ENCODE data around the gene ADGRB3.

ADGRB3 gene

DNA sequence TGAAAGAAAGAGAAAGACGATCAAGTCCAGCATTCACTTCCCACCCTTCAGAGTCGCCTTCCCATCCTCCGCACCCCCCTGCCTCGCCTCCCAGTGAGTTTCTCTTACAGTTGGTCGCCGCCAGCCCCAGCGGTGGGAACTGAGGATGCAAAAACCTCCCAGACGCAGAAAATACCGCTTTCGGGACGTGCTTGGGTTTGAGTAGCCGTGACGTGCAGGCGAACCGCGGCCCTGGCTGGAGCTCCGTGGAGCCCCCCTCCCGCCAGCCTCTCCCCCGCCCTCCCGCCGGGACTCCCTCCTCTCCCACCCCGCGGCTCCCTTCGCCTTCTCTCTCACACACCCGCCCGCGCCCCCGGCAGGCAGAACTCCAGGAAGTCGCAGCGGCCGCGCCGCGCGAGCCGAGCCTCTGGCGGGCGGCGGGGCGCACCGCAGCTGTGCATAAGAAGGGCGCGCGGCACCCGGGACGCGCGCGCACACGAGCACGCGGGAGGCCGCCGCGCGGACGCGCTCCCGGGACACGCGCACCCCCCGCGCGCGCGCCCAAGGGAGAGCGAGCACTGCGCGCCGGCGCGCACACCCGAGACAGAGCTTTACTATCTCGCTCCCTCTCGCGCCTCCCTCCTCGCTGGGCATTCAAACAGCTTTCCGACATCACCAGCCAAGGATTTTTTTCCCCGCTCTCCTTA is at the start of gene ADGRB3:
Gene ADGRB3, plus strand, starts transcription at position 557 of the 686 bp plus-strand sequence. CDS start 3,394 bp downstream, outside the sequence.
- peak; percentile 98 for DNase-seq

DNA sequence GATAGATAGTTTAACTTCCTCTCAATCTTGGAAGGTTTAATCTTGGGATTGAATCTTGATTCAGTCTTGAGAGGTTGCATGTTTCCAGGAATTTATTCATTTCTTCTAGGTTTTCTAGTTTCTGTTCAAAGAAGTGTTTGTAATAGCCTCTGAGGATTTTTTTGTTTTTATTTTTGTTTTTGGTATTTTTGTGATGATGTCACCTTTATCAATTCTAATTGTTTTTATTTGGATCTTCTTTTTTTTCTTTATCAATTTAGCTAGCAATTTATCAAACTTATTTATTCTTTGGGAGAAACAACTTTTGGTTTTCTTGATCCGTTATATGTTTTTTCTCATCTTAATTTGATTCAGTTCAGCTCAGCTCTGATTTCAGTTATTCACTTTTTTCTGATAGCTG is 41.5 kb upstream of the ADGRB3 start:
- DNase-seq = no peak

DNA sequence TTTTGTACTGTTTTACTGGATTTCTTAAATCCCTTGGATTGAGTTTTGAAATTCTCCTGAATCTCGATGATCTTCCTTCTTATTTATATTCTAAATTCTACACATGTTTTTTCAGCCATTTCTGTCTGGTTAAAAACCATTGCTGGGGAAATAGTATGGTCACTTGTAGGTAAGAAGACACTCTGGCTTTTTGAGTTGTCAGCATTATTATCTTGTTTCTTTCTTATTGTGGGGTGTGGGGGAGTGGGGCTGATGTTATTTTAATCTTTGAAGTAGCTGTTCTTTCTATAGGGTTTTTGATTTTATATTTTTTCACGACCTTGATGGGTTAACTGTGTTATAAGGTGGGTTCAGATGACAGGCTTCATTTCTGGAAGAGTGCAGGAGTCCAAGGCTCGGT is 37.4 kb upstream of the ADGRB3 start:
- no peak for DNase-seq

DNA sequence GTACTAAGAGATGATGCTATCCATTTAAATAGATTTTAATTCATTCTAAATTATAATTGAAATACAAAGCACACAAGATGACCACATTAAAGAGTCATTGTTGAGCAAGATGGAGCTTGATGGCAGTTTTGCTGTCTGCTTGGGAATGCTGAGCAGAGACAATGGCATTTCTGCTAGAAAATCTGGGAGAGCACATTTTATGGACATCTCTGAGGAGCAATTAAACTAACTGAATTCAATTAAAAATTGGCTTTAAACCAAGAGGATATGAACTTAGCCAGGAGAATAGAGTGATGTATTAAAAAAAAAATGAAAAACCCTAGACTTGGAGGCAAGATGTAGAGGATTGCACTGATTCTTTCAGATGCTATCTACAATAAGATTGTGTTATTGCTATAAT is 19.1 kb upstream of the ADGRB3 start:
- no peak for DNase-seq

DNA sequence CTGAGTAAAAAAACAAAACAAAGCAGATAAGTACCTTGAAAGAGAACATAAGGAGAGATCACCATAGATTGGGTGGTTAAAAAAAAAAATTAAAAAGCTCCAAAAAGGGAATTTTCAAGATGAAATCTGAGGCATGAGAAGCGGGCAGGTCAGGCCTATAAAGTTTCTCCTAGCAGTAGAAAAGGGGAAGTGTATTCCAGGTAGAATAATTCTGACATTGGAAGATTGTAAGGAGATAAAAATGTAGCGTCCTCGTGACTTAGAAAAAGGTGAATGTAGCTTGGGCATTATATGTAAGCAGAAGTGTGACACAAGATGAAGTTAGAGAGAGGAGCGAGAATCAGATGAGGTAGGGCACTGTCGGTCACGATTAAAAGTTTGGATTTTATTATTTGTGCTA is 9.1 kb upstream of the ADGRB3 start:
- DNase-seq = no peak

DNA sequence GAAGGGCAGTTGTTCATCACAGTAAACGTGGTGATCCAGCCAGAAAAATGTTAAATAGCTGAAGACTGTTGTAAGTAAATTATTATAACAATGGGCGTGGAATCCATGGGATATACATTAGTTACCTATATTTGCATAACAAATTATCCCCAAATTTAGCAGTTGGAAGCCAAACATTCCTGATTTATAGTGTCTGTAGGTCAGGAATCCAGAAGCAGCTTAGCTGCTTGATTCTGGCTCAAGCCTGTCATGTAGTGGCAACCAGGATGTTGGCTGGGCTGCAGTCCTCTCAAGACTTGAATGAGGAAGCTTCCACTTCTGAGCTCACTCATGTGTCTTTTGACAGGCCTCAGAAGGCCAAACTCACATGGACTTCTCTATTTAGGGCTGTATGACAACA is 6.9 kb upstream of the ADGRB3 start:
- no peak for DNase-seq

DNA sequence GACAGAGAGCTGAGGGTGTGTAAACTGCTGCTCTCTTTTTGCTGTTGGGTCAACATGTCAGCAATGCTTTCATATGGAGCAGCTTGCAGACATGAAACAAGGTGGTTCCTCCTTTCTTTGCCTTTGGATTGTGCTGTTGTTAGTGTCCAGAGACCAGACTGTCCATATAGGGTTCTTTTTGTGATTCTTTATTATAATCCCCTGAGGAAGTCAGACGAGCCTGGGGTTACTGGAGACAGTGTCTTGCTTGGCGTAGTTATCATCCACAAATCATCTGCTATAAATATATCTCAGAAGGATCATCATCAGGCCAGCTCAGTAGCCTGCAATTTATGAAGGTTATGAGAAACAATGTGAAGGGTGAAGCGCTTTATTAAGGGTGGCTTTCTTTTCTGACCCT is 2.3 kb upstream of the ADGRB3 start:
- no peak for DNase-seq

DNA sequence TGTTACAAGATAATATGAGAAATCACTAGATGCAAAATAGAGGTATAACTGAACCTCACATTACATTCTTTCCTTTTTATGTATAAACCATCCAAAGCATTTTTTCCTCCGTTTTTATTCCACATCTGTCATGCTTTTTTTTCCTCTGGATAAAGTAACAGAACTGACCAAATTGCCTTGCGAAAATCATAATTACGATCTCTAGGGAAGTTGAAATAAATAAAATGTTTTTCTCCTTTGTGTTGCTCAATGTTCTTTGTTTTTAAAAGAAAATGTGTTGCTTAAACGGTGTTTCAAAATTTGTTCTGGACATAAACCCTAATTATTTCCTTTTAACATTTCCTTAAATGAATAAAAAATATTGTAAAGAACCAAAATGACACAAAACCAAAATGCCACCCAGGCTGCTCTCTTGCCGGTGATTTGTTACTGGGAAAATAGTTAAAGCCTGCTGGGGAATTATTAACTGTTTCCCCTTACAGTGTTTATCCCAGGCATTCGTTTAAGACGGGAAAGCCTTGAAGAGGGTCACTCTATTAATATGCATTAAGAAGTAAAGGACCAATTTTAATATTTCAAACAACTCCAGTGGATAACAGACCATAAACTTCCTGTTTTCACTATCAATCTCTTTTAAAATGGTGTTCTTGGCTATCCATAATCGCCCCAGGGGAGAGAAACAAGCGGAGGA is 1.7 kb upstream of the ADGRB3 start:
- DNase-seq = no peak

DNA sequence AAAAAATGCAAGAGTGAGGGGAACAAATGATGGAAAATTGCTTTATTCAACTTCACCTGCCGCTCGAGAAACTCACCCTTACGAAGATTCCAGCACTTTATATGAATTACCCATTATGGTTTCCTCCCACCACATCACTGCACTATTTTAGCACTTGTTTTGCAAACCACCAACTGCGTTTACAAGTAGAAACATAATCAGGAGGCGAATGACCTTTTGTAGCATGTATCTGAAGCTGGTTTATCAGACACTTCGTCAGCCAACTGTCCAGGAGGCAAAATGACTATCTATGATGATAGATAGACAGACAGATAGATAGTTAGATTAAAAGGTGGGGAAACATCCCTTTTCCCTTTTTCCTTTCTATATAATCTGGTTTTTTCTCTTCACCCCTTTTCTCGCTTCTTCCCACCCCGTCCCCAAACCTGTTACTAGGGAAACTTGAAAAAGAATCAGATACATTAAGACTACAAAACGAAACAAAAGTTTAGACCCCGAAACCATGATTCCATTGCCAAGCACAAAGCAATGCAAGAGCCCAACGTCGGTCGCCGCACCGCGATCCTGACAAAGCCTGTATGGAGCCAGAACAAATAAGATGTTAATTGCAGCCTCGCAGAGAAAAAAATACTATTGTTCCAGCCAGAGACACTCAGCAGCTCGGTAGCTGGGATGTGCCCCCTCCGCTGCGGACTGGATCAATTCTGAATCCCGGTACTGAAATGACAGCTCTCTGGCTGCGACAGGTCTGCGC is 933 bp upstream of the ADGRB3 start:
- DNase-seq = peak; percentile 79

DNA sequence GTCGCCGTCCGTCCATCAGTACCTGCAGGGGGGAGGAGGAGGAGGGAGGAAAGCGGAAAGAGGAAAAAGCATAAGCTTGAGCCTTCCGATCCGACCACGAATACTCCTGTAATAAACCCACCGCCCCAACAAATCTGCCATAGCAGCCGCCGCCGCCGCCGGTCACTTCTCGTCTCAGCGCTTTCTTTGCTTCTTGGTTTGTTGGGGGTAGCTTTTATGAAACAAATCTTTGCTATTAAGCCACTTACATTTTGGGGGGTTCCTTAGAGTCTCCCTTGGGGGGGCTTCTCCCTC is 277 bp downstream of the ADGRB3 start:
- DNase-seq = no peak

DNA sequence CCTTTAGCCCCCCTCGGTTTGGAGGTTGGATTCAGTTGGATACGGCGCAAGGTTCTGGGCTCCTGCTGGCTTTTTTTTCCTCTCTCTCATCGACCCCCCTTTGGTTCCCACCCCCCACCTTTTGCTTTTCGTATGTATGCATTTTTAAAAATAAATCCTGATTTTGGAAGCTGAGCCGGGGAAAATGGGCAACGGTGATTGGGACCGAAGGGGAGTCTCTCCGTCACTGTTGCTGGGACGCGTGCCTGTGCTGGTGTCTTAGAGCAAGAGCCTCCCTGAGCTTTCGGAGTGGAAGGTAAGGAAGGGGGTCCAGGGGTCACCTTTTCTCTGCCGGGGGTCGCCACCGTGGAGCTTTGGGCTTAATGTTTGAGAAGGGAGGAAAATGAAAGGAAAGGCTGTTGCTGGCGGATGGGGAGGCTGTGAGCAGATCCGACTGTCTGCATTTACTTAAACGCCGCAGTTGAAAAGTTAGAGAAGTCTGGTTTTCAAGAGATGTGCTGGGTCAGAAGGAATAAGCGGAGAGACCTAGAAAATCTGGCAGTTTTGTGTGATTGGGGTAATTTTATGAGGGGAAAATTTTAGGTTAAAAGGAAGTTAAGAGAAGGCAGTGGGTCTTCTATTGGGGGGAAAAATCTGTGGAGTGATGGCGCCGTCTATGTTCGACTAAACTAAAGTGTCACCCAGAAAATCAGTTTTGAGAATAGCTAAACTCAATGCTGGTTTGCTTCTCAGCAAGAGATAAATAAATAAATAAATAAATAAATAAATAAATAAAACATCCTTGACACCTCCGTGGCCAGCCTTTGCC is 828 bp downstream of the ADGRB3 start:
- peak; percentile 15 for DNase-seq

DNA sequence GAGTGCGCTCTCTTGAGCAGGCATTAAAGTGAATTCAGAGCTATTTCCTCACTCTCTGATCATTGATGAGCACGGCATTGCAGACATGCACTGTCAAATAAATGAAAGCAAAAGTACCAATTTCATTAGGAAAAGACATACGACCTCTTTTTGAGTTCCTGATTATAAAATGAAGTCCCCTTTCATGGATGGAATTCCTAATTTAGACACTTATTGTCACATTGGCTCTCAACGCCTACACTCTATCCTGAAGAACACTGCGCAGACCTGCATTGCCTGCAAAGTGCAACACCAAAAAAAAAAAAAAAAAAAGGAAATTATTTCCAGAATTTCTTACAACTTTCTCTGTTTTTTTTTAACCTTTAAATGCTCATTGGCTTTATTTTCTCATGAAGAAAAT is 1.6 kb downstream of the ADGRB3 start:
- DNase-seq = no peak

DNA sequence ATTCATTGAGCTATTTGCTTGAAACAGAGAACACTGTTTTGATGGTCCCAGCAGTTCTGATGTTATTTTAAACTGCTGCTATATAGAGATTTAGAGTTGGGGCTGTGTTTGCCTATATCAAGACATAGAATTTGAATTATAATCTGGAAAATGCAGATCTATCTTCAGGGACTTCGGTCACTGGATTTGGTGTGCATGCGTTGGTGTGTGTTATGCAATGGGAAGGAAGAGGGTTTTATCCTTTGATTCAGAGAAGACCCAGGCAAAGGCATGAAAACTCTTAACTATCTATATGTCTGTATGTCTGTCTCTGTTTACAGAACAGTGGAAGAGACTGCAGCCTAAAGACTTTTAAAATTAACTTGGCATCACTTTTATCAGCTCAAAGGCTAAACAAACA is 2.0 kb downstream of the ADGRB3 start:
- no peak for DNase-seq

DNA sequence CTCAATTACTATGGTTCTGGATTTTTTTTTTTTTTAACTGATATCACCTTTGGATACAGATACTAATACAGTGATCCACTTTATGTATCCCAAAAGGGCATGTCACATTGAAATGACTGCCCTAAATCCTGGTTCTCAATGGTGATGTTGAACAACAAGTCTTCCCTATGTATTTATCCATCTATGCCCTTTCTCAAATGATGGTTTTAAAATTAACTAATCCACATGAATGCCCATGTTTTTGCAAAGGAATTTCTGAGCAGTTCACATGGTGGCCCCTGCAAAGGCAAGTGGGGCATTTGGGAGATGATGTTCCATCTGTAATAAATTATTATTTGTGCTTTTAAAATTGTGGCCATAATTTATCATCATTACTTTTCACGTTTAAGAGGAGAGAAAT is 2.7 kb downstream of the ADGRB3 start:
- DNase-seq = no peak

DNA sequence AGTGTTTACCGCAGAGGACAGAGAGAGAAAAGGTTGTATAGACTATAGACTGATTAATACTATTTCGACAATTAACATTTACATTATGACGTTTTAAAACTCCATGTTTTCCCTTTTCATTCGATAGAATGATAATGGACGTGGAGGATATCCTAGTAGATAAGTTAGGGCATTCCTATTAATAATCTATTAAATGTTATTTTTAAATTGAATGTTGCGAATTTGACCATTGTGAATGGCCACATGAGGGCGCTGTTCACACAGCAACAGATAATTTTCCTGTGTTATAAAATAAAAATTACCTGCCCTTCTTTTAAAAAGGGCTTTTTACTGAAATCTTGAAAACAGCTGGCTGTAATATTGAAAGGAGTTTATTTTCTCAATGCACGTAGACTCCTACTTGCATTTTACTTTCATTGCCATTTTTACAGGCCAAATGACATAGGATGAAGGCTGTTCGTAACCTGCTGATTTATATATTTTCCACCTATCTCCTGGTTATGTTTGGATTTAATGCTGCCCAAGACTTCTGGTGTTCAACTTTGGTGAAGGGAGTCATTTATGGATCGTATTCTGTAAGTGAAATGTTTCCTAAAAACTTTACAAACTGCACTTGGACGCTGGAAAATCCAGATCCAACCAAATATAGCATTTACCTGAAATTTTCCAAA is 3.3 kb downstream of the ADGRB3 start:
- no peak for DNase-seq

DNA sequence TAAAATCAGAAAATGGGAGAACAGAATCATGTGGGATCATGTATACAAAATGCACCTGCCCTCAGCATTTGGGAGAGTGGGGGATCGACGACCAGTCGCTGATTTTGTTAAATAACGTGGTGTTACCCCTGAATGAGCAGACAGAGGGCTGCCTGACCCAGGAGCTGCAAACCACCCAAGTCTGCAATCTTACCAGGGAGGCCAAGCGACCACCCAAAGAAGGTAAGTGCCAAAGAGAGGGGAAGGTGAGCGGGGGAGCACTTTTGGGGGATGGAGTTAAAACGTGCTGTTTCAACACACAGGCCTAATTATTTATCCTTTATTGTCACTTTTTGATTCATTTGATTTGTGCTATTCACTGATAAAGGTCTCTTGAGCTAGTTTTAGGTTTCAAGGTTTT is 4.1 kb downstream of the ADGRB3 start:
- DNase-seq = no peak

DNA sequence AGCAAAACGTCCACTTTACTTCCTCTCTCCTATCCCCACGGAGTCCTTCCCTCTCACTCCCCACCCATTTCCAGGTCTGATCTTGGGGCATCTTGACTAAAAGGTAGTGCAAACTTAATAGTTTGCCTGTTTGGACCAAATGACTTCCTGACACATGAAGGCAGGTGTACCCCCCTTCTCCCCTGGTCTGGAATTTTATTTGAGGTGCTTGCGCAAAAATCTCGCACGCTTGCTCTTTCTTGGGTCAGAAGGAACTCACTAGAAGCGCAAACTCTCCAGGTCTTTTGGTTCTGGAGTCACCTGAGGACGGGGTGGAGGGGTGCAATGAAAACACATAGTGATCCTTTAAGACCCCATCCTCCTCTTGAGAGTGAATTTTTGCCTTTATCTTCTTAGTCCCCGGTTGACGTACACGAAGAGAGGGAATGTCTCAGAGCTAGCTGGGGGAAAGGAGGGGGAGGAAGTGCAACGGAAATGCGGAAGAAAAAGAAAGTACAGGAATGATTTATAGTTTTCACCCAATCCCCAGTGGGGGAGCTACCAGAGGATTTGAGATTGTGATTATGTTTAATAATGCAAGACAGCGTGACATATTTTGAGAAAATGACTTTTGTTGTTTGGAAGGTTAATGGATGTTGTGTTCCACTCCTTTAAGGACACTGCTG is 4.9 kb downstream of the ADGRB3 start:
- no peak for DNase-seq

DNA sequence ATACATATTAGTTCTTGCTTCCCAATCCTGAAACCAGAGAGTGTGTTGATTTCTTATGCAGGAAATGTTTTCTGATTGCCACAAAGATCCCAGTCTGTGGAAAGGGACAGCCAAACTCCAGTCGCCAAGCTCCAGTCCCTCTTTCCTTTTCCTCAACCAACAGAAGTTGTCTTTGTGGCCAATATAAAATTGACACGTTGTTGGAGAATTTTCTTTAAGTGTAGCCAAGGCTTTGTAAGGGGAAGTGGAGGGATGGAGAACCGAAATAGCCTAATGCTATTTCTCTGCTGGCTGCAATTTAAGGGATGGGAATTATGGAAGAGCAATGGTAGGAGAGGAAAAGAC is 5.4 kb downstream of the ADGRB3 start:
- no peak for DNase-seq

DNA sequence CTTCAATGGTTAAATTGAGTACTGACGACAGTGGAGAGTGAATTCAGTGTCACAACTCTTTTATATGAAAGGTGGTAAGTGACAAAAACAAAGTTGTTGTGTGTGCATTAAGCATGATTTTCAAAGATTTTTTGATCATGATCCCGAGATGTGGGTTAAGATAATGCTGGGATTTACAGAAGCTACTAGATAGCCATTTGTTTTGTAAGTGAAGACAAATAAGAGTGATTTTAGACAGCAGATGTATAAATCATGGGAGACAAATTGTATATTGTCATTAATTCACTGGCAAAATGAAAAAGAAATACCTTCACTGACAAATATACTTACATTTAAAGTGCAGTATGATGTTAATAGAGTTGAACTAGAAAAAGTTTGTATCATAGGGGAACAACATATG is 6.1 kb downstream of the ADGRB3 start:
- no peak for DNase-seq

DNA sequence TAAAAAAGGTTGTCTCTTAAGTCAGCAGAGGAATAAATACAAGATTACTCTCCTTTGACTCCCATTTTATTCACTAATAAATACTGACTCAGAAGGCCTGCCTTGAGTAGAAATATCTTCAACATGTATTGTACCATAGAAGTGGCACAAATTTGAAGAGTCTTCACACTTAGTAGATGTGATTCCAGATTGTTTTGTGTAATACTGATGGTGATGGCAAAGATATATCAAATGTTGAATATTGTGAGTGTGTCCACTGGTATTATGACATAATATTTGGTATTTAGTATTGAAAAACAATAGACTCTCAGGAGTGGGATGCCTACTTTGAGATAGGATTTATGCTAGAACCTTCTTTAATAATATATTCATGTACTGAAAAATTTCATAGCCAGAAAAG is 7.0 kb downstream of the ADGRB3 start:
- DNase-seq = no peak

DNA sequence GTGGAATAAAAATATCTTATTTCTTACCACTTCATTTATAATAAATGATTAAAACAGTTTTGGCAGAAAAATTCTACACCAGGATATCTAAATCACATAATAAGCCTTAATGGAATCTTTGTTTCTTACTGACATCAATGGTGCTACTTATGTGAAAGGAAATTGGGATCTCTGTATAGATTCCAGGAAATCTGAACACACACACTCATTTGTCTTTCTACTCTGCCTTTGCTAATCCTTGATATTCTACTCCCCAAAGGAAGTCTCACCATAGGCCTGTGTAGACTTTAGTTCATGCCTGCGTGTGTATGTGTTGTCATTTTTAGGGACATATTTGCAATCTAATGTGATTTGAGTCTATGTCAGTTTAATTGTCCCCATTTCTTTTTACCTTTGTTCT is 7.9 kb downstream of the ADGRB3 start:
- DNase-seq = no peak

DNA sequence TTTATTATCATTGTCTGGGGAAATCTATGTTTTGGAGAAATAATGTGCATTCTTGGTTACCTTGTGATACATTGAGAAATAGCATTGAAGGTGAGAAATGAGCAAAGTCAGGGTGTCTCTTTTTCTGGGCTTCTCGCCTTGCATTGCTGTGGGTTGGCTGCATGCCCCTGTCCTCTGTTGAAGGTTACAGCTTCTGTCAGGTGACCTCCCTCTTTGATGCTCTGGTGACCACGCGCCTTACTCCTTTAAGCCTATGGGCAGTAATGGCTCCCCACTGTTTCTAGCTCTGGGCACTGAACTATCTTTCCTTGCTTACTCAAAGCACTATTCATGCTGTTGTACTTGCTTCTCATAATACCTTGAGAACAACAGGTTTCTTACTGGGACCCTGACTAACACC is 14.6 kb downstream of the ADGRB3 start:
- no peak for DNase-seq

DNA sequence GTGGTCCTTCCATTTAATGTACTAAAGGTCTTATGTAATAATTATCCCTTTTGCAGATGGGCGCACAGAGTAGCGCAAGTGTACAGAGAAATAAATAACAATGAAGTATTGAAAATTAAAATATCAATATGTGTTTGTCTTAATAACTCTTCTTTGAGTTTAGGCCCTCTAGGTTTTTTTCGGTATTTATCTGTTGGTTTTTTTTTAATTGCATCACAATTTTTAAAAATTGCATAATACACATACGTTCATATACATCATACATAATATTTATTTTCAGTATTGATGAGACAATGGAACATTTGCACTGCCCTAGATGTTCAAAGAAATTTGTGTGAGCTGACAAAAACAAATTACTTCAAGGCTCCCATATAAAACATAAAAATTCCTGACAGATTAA is 15.1 kb downstream of the ADGRB3 start:
- DNase-seq = no peak
